ENCODE measurements around the gene SKOR2.

Gene SKOR2, protein sequence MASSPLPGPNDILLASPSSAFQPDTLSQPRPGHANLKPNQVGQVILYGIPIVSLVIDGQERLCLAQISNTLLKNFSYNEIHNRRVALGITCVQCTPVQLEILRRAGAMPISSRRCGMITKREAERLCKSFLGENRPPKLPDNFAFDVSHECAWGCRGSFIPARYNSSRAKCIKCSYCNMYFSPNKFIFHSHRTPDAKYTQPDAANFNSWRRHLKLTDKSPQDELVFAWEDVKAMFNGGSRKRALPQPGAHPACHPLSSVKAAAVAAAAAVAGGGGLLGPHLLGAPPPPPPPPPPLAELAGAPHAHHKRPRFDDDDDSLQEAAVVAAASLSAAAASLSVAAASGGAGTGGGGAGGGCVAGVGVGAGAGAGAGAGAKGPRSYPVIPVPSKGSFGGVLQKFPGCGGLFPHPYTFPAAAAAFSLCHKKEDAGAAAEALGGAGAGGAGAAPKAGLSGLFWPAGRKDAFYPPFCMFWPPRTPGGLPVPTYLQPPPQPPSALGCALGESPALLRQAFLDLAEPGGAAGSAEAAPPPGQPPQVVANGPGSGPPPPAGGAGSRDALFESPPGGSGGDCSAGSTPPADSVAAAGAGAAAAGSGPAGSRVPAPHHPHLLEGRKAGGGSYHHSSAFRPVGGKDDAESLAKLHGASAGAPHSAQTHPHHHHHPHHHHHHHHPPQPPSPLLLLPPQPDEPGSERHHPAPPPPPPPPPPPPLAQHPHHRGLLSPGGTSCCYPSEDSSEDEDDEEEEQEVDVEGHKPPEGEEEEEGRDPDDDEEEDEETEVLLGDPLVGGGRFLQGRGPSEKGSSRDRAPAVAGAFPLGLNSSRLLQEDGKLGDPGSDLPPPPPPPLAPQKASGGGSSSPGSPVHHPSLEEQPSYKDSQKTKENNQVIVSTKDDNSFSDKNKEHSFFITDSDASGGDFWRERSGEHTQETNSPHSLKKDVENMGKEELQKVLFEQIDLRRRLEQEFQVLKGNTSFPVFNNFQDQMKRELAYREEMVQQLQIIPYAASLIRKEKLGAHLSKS

DNA sequence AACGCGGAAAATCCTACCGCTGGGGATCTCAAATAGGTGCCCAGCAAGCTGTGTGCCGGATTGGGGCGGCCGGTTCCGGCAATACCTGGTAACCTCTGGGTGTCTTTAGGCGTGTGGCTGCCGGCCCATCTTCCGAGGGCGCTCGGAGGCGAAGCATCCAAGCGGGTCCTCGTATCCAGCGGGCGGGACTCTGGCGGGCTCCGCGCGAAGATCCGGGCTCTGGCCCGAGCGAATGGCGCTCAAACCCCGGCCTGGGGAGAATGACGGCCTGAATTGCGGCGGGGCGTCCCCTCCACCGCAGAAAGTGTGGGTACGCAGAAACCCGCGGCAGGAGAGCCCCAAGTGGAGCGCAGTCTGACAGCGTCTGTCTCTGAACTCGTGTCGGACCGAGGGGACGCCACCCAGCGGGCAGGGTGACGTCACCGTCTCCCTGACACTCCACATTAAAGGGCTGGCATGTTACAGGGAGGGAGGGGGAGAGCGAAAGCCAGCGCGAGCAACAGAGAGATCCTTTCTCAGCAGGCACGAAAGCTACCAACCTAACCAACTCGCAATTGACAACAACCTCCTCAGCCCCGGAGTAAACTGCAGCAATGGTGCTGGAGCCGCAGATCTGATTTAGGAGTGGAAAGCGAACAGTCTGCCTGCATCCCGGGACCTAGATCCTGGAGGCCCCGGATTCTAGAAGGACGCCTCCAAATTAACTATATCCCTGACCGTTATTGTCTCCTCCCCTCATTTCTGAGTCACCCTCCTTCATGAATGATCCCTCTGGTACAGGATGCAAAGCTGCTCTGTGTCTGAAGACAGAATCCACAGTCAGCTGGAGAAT is at the start of gene SKOR2:
Gene SKOR2, minus strand, starts transcription at position 372 of the 832 bp plus-strand sequence. CDS start 2,477 bp downstream, outside the sequence.
- DNase-seq (ENCODE audit: low read depth), result no peak

DNA sequence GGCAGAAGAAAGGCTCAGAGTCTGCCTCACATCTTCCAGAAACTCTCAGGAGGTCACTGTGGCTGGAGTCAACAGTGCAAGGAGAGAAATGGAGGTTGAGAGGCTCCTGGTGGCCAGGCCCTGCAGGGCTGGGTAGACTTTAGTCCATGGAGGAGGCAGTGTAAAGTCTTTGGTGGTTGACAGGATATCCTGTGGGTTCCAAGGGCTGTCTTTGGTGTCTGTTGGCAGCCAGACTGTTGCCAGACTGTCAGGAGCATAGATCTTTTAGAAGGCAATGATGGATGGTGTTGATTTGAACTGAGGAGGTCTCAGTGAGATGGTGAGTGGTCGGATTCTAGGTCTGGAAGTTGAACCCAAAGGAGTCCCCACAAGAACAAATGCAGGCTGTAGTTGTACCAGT is 45.0 kb upstream of the SKOR2 start:
- DNase-seq (ENCODE audit: low read depth), result no peak

DNA sequence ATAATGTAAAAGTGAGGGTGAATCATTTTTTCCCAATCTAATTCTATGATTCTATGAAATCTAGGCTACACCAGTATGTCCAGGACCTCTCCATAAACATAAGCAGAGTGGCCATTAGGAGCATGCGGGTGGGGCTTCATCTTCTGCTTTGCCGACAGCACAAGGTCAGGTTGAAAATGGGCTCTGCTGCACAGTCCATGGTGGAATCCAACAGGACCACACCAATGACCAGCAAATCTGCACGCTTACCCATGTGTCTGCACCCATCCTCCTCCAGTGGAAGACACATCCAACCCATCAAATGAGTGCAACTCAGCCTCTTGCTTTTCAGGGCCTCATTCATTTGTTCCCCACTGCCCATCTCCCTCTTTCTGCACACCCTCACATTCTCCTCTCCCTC is 43.3 kb upstream of the SKOR2 start:
- no peak for DNase-seq (ENCODE audit: low read depth)

DNA sequence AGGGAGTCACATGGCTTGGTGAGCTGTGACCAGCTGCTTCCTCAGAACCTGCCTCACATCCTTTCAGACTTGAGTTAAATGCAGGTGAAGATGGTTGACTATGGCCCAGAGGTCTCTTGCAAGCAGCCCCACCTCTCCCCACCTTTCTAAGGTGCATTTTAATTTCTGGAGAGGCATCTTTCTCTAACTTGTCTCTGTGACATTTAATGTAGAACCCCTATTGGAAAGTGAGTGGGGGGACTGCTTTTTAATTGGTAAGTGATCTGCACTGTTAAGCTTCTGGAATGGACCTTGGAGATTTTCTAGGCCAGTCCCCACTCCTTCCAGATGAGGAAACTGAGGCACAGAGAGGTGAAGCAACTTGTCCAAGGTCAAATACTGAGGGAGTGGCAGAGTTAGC is 37.3 kb upstream of the SKOR2 start:
- no peak for DNase-seq (ENCODE audit: low read depth)

DNA sequence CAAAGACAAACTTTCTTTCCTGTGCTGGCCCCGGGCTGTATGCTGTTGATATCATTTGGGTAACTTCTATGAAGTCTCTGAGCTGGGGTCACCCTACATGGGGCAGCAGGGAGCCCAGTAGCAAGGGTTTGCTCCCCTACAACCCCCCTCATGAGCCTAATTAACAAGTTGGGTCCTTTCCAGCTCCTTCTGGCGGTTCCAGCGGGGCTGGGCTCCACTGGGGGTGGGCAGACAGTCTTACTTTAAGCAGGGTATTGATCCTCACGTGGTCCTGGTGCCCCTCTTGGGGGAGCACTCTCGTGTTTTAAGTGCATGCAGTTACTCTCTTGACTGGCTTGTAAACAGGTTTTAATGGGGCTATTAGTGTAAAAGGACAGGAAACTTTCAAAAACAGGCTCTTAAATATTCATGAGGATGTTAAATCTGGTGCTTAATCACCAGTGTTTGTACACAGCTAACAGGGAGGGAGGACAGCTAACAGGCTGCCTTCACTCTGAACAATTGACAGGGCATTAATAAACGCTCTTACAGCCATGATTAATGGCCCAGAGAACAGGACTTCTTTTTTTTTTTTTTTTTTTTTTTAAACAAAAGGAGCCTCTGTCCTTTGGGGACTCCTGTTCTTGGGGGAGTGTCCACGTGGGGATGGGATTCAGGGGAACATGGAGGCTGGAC is 36.6 kb upstream of the SKOR2 start:
- no peak for DNase-seq (ENCODE audit: low read depth)

DNA sequence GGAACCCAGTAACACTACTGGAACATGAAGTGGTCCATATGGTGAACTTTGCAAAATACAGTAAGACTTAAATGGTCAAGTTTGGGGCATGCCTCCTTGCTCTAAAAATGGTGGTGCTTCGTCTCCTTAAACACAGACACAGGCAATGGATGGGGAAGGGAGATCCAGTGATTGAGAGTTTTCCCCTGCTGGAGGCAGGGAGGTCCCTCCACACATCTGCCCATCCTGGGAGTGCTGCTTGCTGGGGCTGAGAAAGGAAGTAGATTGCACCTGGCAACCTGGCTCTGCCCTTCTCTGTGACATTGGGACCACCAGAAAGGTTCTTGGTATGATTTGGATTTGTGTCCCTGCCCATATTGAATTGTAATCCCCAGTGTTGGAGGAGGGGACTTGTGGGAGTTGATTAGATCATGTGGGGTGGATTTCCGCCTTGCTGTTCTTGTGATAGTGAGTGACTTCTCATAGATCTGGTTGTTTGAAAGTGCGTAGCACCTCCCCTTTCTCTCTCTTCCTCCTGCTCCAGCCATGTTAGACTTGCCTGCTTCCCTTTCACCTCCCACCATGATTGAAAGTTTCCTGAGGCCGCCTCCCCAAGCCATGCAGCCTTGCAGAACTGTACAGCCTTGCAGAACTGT is 35.4 kb upstream of the SKOR2 start:
- no peak for DNase-seq (ENCODE audit: low read depth)

DNA sequence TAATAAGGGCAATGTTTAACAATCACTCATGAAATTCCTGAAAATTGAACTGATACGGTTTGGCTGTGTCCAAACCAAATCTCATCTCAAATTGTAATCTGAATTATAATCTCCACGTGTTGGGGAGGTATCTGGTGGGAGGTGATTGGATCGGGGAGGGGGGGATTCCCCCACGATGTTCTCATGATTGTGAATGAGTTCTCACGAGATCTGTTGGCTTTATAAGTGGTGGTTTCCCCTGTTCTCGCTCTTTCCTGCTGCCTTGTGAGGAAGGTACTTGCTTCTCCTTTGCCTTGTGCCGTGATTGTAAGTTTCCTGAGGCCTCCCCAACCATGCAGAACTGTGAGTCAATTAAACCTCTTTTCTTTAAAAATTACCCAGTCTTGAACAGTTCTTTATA is 34.0 kb upstream of the SKOR2 start:
- DNase-seq (ENCODE audit: low read depth), result no peak

DNA sequence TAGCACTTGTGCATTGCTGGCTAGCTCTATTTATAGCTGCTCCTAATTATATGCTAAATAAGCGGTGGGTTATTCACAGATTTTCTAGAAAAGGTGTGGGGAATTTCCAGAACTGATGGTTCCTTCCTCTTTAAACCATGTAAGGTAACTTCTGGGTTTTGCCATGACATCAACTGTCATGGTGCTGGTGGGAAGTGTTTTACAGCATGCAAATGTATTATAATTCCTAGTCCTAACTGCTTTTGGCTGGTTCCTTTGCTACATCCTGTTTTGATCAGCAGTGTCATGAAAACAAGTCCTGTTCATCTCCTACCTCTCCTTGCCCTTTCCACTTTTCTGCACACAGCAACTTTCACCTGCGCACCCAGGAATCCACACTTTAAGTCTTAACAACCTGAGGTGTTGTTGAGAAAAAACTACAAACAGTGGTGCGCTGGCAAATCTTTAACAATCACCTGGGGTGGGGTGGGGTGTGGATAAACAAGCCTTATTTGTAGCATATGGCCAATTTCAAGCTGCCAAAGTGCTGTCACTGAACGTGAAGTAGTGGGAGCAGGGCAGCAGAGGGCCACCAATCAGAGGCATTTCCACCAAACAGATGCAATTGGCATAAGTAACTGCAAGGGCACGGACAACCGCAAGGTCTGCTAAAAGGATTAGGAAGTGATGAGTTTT is 33.4 kb upstream of the SKOR2 start:
- DNase-seq (ENCODE audit: low read depth), result no peak

DNA sequence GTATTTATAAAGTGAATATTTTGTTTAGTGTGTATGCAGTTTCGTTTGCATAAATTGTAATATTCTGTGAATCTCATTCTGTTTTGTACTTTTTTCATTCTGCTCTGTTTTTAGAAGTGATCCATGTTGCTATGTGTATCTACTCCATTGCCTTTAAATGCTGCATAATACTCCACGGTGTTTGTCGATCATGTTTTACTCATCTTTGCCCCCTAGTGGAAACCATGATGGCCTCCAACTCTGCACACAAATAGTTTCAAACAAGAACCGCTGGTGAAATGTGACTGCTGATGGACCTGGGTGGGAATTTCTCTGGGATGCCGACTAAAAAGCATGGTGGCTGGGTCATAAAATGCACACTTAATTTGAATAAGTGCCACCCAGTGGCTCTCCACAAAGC is 32.0 kb upstream of the SKOR2 start:
- no peak for DNase-seq (ENCODE audit: low read depth)

DNA sequence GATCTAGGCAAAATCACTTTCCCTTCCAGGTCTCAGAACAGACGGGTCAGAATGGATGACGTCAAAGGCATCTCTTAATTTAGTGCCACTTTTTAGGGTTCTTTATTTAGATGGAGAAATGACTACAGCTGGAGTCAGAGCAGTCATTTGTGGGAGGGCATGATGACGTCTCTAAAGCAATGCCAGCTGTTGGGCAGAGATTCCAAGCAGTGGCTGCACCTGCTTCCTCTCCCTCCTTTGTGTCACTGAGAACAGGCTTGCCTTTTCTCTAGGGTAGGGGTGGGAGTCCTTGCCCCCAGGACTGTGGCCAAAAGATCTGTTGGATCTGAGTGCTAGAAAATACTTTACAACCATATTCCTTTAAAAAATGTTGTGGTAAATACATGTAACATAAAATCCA is 28.7 kb upstream of the SKOR2 start:
- no peak for DNase-seq (ENCODE audit: low read depth)

DNA sequence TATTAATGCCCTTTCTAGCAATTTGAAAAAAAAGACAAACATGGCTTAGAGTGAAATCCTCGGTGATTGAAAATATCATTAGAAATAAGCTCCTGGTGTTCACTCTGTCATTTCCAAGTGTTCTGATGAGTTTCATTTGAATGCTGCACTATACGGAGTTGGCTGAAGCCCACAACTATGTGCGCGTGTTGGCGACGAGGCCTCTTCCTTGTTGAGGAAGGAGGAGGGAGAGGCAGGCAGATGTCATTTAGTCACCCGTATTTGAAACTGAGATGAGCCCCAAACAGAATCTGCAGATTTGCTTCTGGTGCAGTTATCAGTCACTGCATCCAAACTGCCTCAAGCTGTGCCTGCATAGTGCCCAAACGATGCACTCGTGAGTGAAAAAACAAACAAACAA is 23.5 kb upstream of the SKOR2 start:
- no peak for DNase-seq (ENCODE audit: low read depth)

DNA sequence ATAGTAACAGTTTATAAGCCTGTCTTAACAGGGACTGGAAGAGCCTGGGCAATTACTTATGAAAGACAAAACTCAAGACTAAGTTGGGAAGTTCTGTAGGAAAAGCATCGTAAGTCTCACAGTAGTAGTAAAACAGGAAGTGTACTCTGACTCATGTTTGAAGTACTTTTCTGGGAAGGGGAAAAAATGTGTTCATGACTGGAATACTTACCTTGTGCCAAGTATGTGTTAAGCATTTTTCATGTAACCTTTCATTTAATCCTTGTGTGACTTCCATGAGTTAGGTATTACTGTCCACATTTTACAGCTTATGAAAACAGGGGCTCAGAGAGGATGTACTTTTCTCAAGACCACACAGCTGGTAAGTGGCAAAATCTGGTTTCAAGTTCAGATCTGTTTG is 13.7 kb upstream of the SKOR2 start:
- DNase-seq (ENCODE audit: low read depth), result no peak

DNA sequence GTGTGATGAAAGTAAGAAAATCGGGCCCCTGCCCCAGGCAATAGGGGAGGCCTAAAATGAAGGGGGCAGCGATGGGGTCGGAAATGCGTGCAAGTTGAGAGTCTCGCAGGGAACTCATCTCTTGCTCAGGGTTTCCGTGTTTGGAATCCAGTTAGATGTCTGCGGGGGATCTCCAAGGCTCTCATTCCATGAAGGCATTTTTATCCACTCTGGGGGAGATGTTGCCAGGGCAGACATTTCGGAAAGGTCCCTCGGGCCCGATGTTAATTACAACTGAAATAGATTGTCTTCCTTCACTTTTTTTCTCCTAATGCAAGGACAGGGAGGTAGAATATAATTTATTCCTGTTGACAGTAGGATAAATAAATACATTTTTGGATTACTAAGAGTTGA is 12.8 kb upstream of the SKOR2 start:
- DNase-seq (ENCODE audit: low read depth), result no peak

DNA sequence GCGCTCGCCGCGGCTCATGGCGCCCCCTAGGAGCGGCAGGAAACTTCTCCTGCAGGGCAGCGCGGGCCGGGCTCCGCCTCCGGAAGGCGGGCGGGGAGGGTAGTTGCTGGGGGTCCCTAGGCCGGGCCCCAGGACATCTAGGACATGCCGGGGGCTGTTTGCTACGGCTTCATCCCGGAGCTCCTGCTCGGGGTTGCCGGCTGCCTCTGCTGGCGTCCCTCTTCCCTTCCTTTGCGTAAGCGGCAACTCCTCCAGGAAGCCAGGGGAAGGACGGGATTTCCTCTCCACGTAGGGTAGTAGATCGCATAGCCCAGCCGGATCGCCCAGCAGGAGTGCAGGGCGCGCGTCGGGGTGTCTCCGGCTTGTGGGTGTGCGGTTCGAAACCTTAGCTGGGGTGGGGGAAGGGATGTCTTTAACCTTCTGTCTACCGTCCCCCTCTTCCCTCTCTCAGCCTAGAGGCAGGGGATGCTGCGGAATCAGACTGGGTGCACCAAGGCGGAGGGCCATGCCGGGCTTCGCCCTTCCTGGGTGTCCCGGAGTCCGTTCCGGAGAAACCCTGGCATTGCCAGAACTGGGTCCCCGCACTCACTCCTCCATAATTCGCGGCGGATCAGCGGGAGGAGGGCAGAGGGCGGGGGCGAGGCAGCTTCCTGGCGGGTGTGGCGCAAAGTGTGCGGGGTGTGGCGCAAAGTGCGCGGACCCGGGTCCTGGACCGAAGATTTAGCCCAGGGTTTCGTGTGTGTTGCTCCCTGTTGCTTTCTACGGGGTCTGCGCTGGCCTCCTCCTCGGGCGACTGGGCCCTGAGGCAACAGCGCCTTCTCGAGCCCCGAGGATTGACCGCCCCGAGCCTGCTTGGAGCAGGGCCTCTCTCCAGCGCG is 12.2 kb upstream of the SKOR2 start:
- no peak for DNase-seq (ENCODE audit: low read depth)

DNA sequence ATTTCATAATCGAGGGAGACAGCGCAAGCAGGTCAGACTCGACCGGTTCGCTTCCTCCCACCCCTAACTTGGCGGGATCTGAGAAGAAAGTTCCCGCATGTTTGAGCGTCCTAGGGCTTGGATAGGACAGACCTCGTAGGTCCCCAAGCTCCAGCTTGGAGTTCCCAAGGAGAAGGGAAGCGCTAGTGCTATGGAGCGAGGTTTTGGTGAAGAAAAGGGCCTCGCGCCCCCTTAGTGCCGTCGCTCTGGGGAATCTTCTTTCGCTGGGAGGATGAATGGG is 11.6 kb upstream of the SKOR2 start:
- no peak for DNase-seq (ENCODE audit: low read depth)

DNA sequence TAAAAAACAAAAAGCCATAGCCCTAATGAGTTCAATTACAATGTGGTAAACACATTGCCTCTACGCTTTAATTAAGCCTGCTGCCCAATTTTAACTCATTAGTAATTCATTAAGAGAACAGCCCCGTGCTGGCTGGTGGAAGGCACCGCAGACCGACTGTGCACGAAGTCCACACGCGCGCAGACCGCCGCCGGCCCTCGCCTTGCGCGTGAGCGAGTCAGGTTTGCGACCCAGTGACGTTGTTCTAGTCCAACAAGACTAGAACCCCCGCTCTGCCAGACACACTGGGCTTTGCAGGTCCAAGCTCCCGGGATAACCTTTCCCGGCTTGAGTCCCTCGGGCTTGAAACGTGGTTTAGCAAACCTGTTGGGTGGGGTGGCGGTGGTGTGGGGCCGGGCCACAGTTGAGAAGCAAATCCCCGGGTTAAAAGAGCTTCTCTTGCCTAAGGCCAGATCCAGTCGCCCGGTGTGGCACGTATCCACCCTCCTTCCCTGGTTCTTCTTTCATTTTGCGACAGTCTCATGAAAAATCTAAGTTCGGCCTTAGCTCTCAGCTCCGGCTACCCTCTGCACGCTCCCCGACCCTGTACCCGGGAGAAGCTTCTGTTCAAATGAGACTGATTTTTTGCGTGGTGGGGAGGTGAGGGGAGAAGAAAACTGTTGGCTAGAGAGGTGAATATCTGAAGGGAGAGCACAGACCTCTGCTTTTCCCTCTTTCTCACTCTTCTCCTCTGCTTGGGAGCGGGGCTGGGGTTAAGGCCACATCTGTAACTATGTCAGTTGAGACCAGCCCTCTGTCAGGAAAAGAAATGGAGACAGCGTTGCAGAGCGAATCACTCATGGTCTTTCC is 11.1 kb upstream of the SKOR2 start:
- DNase-seq (ENCODE audit: low read depth), result no peak

DNA sequence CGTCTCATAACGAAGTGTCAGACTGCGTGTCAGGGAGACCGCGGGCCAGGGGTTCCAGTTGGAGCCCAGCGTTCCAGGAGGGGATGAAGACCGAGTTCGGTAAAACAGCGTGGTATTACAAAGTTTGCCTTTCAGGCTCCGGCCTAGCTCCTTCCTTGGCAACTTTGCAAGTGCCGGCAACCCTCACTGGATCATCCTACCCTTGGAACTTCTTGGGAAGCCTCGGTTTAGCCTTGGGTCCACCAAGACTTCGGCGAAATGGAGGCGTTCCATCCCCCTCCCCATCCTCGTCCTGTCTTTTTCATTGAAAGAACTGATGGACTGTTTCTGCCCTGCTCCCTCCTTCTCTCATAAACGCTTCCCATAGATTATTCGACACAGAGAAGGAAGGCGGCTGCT is 10.4 kb upstream of the SKOR2 start:
- DNase-seq (ENCODE audit: low read depth), result no peak

DNA sequence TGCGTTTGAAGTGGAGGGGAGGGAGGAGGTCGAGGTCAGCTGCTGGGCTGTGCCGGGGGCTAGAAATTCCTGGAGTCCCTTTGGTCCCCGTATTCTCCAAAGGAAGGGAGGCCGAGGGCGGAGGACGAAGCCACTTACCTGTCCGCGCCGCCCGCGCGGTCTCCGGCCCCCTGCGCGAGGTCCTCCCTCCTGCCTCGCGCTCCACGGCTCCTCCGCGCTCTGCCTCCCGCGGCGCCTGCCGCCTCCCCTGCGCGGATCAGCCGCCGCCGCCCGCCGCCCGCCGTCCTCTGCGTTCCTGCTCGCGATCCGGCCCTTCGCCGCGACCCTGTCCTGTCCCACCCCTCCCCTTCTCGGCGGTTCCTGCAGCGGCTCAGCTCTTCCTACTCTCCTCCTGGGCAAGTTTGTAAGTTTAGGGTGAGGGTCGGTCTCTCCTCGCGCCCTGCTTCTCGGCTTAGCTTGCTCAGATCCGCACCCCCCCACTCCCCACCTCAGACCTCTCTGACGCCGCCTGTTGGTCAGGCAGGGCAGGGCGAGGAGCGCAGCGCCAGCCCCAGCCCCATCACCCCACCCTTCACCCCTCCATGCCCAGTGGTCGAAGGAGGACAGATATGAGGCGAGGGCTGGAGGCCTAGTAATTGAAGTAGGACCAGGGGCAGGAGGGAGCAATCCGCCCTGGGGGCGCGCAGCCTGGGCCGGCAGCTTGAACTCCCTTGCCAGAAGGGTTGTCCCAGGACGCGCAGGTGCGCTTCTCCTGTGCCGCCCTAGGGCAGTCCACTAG is 9.7 kb upstream of the SKOR2 start:
- DNase-seq (ENCODE audit: low read depth), result no peak
